ENCODE results near the gene IFNL1. TPM values are rescaled to one million over a fixed set of nuclear protein-coding genes. Genes with fewer than 3 reads are reported as not detected.

IFNL1 gene
- total RNA-seq, 1 donor from 2014 or later, result not detected

DNA sequence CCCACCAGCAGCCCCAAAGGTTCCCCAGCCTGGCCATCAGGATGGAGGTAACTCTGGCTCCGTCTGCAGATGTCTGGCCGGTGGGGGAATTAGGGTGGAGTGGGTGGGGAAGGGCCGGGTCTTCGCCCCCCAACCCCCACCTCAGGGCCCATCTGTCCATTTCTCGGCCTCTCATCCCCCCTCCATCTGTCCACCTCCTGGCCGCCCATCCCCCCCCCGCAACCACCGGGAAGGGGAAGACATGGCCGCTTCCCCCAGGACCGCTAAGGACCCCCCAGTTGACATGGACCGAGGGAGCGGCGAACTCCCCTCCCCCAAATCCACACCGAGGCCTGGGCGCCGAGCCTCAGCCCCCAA lies 23.7 kb downstream of the IFNL1 start:
- Mint-ChIP-seq H3K4me3 (ENCODE audit: unreplicated experiment) (peak overlapping the region; percentile 73), H3K9me3 (ENCODE audit: low read depth) (no peaks in the 10 kb centered on the region), H3K27me3 (ENCODE audit: low read depth) (no peaks in the 10 kb centered on the region), H3K36me3 (ENCODE audit: low read depth) (peaks cover 3% of the 10 kb centered on the region), H3K27ac (ENCODE audit: unreplicated experiment) (no peak overlapping the region), H3K4me1 (ENCODE audit: low read depth) (peaks cover 14% of the 10 kb centered on the region)
- DNase-seq (ENCODE audit: low spot score), result no peak
- TF ChIP-seq, protein P1, sequence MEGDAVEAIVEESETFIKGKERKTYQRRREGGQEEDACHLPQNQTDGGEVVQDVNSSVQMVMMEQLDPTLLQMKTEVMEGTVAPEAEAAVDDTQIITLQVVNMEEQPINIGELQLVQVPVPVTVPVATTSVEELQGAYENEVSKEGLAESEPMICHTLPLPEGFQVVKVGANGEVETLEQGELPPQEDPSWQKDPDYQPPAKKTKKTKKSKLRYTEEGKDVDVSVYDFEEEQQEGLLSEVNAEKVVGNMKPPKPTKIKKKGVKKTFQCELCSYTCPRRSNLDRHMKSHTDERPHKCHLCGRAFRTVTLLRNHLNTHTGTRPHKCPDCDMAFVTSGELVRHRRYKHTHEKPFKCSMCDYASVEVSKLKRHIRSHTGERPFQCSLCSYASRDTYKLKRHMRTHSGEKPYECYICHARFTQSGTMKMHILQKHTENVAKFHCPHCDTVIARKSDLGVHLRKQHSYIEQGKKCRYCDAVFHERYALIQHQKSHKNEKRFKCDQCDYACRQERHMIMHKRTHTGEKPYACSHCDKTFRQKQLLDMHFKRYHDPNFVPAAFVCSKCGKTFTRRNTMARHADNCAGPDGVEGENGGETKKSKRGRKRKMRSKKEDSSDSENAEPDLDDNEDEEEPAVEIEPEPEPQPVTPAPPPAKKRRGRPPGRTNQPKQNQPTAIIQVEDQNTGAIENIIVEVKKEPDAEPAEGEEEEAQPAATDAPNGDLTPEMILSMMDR (IDR thresholded peaks at IDR 0.05), result no peak

- H3K36me3 Mint-ChIP-seq (ENCODE audit: low read depth), result peaks cover 1% of the 10 kb centered on the region
- no peaks in the 10 kb centered on the region for H3K27me3 Mint-ChIP-seq (ENCODE audit: low read depth)
- TF ChIP-seq, protein P1 (IDR thresholded peaks at IDR 0.05), result no peak
- no peak for DNase-seq (ENCODE audit: low spot score)
- H3K27ac Mint-ChIP-seq (ENCODE audit: unreplicated experiment), result peak overlapping the region; percentile 1
- peaks cover 14% of the 10 kb centered on the region for H3K4me1 Mint-ChIP-seq (ENCODE audit: low read depth)
- H3K4me3 Mint-ChIP-seq (ENCODE audit: unreplicated experiment), result peak overlapping the region; percentile 67
- H3K9me3 Mint-ChIP-seq (ENCODE audit: low read depth), result no peaks in the 10 kb centered on the region
Observed at GRCh38 chr19:39321117-39321831, 25.1 kb downstream of the IFNL1 start.

DNA sequence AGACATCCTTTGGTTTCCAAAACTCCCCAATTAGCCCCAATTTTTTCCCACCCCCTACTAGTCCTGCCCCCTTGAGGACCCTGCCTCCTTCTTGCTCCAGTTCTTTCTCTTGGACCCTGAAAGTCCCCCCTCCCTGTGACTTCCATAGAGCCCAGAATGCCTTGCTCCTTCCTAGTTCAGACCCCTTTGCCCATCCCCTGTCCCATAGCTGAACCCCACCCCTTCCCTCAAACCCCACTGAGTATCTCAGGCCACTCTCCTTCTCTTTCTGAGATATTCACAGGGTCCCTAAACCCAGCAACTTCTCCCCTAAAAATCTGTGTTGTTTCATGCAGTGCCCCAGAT lies 25.6 kb downstream of the IFNL1 start:
- TF ChIP-seq, protein P1 (IDR thresholded peaks at IDR 0.05), result no peak
- no peak for DNase-seq (ENCODE audit: low spot score)
- peaks cover 14% of the 10 kb centered on the region for H3K4me1 Mint-ChIP-seq (ENCODE audit: low read depth)
- no peak overlapping the region for H3K27ac Mint-ChIP-seq (ENCODE audit: unreplicated experiment)
- no peaks in the 10 kb centered on the region for H3K9me3 Mint-ChIP-seq (ENCODE audit: low read depth)
- H3K36me3 Mint-ChIP-seq (ENCODE audit: low read depth), result peaks cover 1% of the 10 kb centered on the region
- H3K27me3 Mint-ChIP-seq (ENCODE audit: low read depth), result no peaks in the 10 kb centered on the region
- H3K4me3 Mint-ChIP-seq (ENCODE audit: unreplicated experiment), result peak overlapping the region; percentile 67

DNA sequence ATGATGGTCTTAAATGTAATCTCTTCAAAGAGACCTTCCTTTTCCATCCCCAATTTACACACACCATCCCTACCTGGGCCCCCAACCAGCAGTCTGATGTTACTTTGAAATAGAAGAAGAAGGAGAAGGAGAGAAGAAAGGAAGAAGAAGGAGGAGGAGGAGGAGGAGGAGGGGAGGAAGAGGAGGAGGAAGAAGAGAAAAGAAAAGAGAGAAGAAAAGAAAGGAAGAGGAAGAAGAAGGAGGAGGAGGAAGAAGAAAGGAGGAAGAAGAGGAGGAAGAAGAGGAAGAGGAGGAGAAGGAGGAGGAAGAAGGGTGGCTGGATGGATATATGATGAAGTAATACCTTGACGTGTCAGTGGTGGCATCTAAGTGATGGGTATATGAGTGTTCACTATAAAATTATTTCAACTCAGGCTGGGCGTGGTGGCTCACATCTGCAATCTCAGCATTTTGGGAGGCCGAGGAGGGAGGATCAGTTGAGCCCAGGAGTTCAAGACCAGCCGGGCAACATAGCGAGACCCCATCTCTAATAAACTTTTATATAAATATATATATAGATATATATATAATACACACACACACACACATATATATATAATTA lies 28.1 kb downstream of the IFNL1 start:
- TF ChIP-seq, protein P1 (IDR thresholded peaks at IDR 0.05), result no peak
- no peak overlapping the region for H3K4me3 Mint-ChIP-seq (ENCODE audit: unreplicated experiment)
- no peaks in the 10 kb centered on the region for H3K36me3 Mint-ChIP-seq (ENCODE audit: low read depth)
- H3K9me3 Mint-ChIP-seq (ENCODE audit: low read depth), result no peaks in the 10 kb centered on the region
- H3K27me3 Mint-ChIP-seq (ENCODE audit: low read depth), result peaks cover 6% of the 10 kb centered on the region
- DNase-seq (ENCODE audit: low spot score), result no peak
- no peak overlapping the region for H3K27ac Mint-ChIP-seq (ENCODE audit: unreplicated experiment)
- peaks cover 11% of the 10 kb centered on the region for H3K4me1 Mint-ChIP-seq (ENCODE audit: low read depth)

DNA sequence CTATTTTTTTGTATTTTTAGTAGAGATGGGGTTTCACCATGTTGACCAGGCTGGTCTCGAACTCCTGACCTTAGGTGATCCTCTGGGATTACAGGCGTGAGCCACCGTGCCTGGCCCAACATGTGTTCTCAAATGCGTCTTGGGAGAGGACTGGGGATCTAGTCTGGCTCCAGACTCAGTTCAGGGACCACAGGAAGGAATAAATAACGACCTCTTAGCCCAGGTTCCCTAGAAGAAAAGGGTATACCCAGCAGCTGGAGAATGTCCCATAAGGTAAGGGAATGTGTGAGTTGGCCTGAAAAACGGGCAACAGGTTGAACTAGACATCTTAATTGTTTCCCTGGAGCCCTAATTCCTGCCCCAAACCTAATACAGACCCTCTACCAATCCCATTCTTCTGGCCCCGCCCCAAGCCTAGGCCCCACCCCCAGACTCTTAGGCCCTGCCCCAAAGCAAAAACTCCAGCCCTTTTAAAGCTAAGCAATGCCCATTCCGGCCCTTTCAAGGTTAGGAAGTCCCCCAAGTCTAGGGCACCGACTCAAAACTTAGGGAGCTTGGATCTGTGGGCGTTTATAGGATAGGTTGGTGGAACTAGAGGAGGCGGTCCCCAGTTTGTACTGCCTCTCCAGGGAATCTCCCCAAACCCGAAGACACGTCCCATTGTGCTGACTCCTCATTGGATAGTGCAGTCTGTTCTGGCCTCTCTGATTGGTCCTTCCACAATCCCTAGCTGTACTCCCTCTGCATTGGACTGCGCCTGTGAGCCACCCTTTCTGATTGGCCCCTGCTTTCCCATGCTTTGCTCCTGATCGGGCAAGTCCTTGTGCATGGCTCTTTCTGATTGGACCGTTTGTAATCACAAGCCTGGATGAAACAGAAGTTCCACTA lies 29.8 kb downstream of the IFNL1 start:
- DNase-seq (ENCODE audit: low spot score), result no peak
- peaks cover 4% of the 10 kb centered on the region for H3K4me1 Mint-ChIP-seq (ENCODE audit: low read depth)
- no peaks in the 10 kb centered on the region for H3K9me3 Mint-ChIP-seq (ENCODE audit: low read depth)
- H3K27ac Mint-ChIP-seq (ENCODE audit: unreplicated experiment), result no peak overlapping the region
- H3K4me3 Mint-ChIP-seq (ENCODE audit: unreplicated experiment), result no peak overlapping the region
- TF ChIP-seq, protein P1 (IDR thresholded peaks at IDR 0.05), result no peak
- H3K27me3 Mint-ChIP-seq (ENCODE audit: low read depth), result peaks cover 7% of the 10 kb centered on the region
- no peaks in the 10 kb centered on the region for H3K36me3 Mint-ChIP-seq (ENCODE audit: low read depth)

Data from chondrocyte (in vitro differentiated cells).